HEK293T (cell line): ENCODE measurements around the gene SNU13.
"Not testable (repeated sequence)": the region's sequence is repeated elsewhere in the genome, so short reads cannot be mapped to it uniquely, and the experiment has no call there.

ENCODE experiments used
- BHLHE40 ChIP-seq: fragments of 450-650 bp; IDR thresholded peaks from 2 replicates; pipeline ENCODE4 v1.6.1; 2016; ENCODE audit warnings: mild to moderate bottlenecking, moderate library complexity, borderline replicate concordance
- ELF4 ChIP-seq: fragments of 450-650 bp; IDR thresholded peaks from 2 replicates; pipeline ENCODE4 v1.6.1; 2017; ENCODE audit warnings: antibody characterized with exemption
- FOXA1 ChIP-seq: fragments of 450-650 bp; IDR thresholded peaks from 2 replicates; pipeline ENCODE4 v1.6.1; 2016; ENCODE audit warnings: mild to moderate bottlenecking
- FOXM1 ChIP-seq: fragments of 450-650 bp; IDR thresholded peaks from 2 replicates; pipeline ENCODE4 v1.6.1; 2017; ENCODE audit warnings: mild to moderate bottlenecking, borderline replicate concordance
- LEF1 ChIP-seq: fragments of 450-650 bp; IDR thresholded peaks from 2 replicates; pipeline ENCODE4 v1.6.1; 2017; ENCODE audit warnings: mild to moderate bottlenecking, borderline replicate concordance
- SP1 ChIP-seq: fragments of 450-650 bp; IDR thresholded peaks from 2 replicates; pipeline ENCODE4 v1.6.1; 2017
- SUZ12 ChIP-seq: fragments of 450-650 bp; IDR thresholded peaks from 2 replicates; pipeline ENCODE4 v1.6.1; 2016; ENCODE audit warnings: mild to moderate bottlenecking
- ZNF384 ChIP-seq: fragments of 450-650 bp; IDR thresholded peaks from 2 replicates; pipeline ENCODE4 v1.6.1; 2016

DNA sequence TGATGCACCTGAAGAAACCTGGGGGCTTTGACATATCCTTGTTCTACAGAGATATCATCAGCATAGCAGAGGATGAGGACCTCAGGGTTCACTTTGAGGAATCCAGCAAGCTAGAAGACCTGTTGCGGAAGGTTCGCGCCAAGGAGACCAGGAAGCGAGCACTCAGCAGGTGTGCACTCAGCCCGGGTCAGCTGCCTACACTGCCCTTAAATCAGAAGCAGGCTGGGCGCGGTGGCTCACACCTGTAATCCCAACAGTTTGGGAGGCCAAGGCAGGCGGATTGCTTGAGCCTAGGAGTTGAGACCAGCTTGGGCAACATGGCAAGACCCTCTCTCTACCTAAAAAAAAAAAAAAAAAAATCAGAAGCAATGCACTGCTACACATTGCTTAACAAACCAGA, 51.0 kb downstream of the SNU13 start:
- not testable (repeated sequence) for TF ChIP-seq FOXA1, LEF1, ELF4, SP1, ZNF384, SUZ12, BHLHE40, FOXM1
